Measurements from ENCODE around the gene NOTCH4.

- no peak for TF ChIP-seq ZNF274 (IDR thresholded peaks at IDR 0.05; ENCODE audit: low read depth, low read length)
- TF ChIP-seq YY1 (IDR thresholded peaks at IDR 0.05; ENCODE audit: insufficient read depth, insufficient read length), result no peak
- TF ChIP-seq SUZ12 (IDR thresholded peaks at IDR 0.05; ENCODE audit: extremely low read depth, insufficient read depth, insufficient read length), result no peak
These were observed 75.4 kb downstream of the NOTCH4 start for GRCh38 chr6:32148289-32149091.
